ENCODE data around the gene TNIK. TPM values are rescaled to one million over a fixed set of nuclear protein-coding genes. Genes with fewer than 3 reads are reported as not detected.
A peak's percentile ranks its signal among the peaks of the same experiment; 100 is the strongest.

Gene TNIK
- polyA plus RNA-seq, 1 of the 3 experiments (the other 2 are of a cell fraction) = 19.4 TPM

DNA sequence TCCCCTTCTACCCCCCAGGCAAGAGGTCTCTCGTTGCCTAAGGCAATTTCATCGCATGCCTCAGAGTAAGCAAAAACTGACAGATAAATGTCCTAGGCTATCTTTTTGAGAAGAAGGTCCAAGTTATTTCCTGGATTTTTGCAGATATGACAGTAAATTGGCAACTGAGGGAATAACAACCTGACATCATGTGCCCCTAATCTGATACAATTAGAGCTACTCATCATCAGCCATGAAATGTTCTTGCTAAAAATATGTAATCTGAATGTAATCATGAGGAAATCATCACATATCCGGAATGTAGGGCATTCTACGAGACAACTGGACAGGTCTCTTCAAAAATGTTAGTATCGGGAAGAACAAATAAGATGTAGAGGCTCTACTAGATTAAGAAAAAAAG lies 44.1 kb downstream of the TNIK start (continued):
- TF ChIP-seq, protein P1, sequence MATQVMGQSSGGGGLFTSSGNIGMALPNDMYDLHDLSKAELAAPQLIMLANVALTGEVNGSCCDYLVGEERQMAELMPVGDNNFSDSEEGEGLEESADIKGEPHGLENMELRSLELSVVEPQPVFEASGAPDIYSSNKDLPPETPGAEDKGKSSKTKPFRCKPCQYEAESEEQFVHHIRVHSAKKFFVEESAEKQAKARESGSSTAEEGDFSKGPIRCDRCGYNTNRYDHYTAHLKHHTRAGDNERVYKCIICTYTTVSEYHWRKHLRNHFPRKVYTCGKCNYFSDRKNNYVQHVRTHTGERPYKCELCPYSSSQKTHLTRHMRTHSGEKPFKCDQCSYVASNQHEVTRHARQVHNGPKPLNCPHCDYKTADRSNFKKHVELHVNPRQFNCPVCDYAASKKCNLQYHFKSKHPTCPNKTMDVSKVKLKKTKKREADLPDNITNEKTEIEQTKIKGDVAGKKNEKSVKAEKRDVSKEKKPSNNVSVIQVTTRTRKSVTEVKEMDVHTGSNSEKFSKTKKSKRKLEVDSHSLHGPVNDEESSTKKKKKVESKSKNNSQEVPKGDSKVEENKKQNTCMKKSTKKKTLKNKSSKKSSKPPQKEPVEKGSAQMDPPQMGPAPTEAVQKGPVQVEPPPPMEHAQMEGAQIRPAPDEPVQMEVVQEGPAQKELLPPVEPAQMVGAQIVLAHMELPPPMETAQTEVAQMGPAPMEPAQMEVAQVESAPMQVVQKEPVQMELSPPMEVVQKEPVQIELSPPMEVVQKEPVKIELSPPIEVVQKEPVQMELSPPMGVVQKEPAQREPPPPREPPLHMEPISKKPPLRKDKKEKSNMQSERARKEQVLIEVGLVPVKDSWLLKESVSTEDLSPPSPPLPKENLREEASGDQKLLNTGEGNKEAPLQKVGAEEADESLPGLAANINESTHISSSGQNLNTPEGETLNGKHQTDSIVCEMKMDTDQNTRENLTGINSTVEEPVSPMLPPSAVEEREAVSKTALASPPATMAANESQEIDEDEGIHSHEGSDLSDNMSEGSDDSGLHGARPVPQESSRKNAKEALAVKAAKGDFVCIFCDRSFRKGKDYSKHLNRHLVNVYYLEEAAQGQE (IDR thresholded peaks at IDR 0.05; ENCODE audit: low read depth, low read length) = no peak
- TF ChIP-seq, protein P2, sequence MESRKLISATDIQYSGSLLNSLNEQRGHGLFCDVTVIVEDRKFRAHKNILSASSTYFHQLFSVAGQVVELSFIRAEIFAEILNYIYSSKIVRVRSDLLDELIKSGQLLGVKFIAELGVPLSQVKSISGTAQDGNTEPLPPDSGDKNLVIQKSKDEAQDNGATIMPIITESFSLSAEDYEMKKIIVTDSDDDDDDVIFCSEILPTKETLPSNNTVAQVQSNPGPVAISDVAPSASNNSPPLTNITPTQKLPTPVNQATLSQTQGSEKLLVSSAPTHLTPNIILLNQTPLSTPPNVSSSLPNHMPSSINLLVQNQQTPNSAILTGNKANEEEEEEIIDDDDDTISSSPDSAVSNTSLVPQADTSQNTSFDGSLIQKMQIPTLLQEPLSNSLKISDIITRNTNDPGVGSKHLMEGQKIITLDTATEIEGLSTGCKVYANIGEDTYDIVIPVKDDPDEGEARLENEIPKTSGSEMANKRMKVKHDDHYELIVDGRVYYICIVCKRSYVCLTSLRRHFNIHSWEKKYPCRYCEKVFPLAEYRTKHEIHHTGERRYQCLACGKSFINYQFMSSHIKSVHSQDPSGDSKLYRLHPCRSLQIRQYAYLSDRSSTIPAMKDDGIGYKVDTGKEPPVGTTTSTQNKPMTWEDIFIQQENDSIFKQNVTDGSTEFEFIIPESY (IDR thresholded peaks at IDR 0.05; ENCODE audit: borderline replicate concordance, low read depth) = no peak

DNA sequence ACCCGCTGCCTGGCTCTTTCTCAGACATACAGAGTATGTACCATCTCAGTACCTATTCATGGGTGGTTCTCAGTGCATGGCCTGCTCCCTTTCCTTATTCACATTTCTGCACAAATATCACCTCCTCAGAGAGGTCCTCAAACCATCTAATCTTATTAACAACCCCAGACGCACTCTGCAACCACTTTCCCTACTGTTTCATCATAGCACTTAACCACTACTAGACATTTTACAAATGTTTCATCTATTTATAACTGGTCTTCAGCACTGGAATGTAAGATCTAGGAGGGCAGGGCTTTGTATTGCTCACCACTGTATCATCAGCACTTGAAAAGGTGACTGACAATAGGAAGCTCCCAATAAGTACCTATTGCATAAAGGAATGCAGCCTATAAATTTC lies 45.1 kb downstream of the TNIK start:
- Histone ChIP-seq H3K4me1 (ENCODE audit: control insufficient read depth in 1 of 2, insufficient read depth in 2 of 2, low read depth in 1 of 2, low read length in 1 of 2) (peaks cover 0 to 11% of the 10 kb centered on the region in 2 experiments; a peak in 3 of 4 replicates), H4K20me1 (ENCODE audit: insufficient read depth) (no peaks in the 10 kb centered on the region), H3K9ac (no peak overlapping the region), H3K4me3 (ENCODE audit: low read depth in 2 of 2, low read length in 1 of 2) (no peak overlapping the region), H3K9me3 (no peaks in the 10 kb centered on the region), H3K9me2 (no peaks in the 10 kb centered on the region), H3K4me2 (no peak overlapping the region), H3F3A (replicated peaks; ENCODE audit: insufficient read depth) (peaks cover 28% of the 10 kb centered on the region), H3K27me3 (ENCODE audit: insufficient read depth) (no peaks in the 10 kb centered on the region), H2AFZ (ENCODE audit: low read depth) (no peak overlapping the region), H3K36me3 (replicated peaks in 1 of 2; ENCODE audit: control insufficient read depth in 1 of 2, insufficient read depth in 2 of 2, low read length in 1 of 2) (peaks cover 0 to 5% of the 10 kb centered on the region in 2 experiments), H3K79me2 (ENCODE audit: insufficient read depth) (peaks cover 71% of the 10 kb centered on the region), H3K27ac (ENCODE audit: low read depth in 2 of 2, low read length in 1 of 2) (peak overlapping the region in 1 of 2 experiments; percentile 84; a peak in 2 of 4 replicates)
- 85% methylated on average over 2 of the region's 2 CpGs for WGBS (ENCODE audit: low lambda C conversion rate)
- CTCF ChIA-PET = no interaction called here
- POLR2A ChIA-PET = no interaction called here
- no peak for DNase-seq
- TF ChIP-seq POLR2AphosphoS5 (IDR thresholded peaks at IDR 0.05; ENCODE audit: low read depth, low read length) (no peak), SMC3 (IDR thresholded peaks at IDR 0.05; ENCODE audit: low read depth, low read length) (no peak), GABPA (IDR thresholded peaks at IDR 0.05; ENCODE audit: low read depth) (no peak)
- TF ChIP-seq, protein P3, sequence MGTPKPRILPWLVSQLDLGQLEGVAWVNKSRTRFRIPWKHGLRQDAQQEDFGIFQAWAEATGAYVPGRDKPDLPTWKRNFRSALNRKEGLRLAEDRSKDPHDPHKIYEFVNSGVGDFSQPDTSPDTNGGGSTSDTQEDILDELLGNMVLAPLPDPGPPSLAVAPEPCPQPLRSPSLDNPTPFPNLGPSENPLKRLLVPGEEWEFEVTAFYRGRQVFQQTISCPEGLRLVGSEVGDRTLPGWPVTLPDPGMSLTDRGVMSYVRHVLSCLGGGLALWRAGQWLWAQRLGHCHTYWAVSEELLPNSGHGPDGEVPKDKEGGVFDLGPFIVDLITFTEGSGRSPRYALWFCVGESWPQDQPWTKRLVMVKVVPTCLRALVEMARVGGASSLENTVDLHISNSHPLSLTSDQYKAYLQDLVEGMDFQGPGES (IDR thresholded peaks at IDR 0.05; ENCODE audit: low read depth, low read length) = no peak

DNA sequence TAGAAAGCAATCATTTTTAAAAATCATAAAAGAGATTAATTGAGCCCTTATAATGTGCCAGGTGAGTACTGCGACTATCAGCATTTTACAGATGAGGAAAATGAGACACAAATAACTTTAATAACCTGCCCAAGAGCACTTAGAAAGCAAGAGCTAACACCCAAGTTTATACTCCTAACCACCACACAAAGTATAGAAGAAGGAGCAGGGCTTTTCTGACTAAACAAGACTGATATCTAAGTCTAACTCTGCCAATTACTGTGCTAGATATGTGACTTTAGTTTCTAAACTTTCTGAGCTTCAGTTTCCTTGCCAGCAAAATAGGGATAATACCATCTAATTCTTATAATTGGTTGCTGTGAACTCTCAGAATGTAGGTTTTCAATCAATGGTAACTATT lies 47.7 kb downstream of the TNIK start:
- ChIA-PET CTCF (interaction anchor here (0.7 kb wide), 1 partner anchor 451 kb away, joined by 3 read pairs; no protein-coding TSS in a partner anchor), POLR2A (no interaction called here)
- no peaks in the 10 kb centered on the region for H3K9me2 ChIP-seq
- H3K4me2 ChIP-seq = no peak overlapping the region
- H3K4me3 ChIP-seq (ENCODE audit: low read depth in 2 of 2, low read length in 1 of 2) = no peak overlapping the region
- peaks cover 71% of the 10 kb centered on the region for H3K79me2 ChIP-seq (ENCODE audit: insufficient read depth)
- TF ChIP-seq TCF12 (IDR thresholded peaks at IDR 0.05) (no peak), FOXM1 (IDR thresholded peaks at IDR 0.05; ENCODE audit: low read depth) (no peak), RFX5 (IDR thresholded peaks at IDR 0.05; ENCODE audit: low read length) (no peak), CHD2 (IDR thresholded peaks at IDR 0.05; ENCODE audit: low read length, partially characterized antibody) (no peak), POLR2AphosphoS5 (IDR thresholded peaks at IDR 0.05; ENCODE audit: low read depth, low read length) (no peak), EP300 (IDR thresholded peaks at IDR 0.05; ENCODE audit: borderline replicate concordance in 1 of 2, low read depth in 1 of 2, low read length in 1 of 2) (no peak), RCOR1 (IDR thresholded peaks at IDR 0.05; ENCODE audit: low read length) (no peak)
- TF ChIP-seq, protein P4, sequence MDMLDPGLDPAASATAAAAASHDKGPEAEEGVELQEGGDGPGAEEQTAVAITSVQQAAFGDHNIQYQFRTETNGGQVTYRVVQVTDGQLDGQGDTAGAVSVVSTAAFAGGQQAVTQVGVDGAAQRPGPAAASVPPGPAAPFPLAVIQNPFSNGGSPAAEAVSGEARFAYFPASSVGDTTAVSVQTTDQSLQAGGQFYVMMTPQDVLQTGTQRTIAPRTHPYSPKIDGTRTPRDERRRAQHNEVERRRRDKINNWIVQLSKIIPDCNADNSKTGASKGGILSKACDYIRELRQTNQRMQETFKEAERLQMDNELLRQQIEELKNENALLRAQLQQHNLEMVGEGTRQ (IDR thresholded peaks at IDR 0.05; ENCODE audit: borderline replicate concordance, low read depth, low read length) = no peak
- peaks cover 25% of the 10 kb centered on the region for H3F3A ChIP-seq (replicated peaks; ENCODE audit: insufficient read depth)
- 100% methylated on average over 1 of the region's 1 CpG for WGBS (ENCODE audit: low lambda C conversion rate)
- peaks cover 0 to 11% of the 10 kb centered on the region in 2 experiments; a peak in 3 of 4 replicates for H3K4me1 ChIP-seq (ENCODE audit: control insufficient read depth in 1 of 2, insufficient read depth in 2 of 2, low read depth in 1 of 2, low read length in 1 of 2)
- no peaks in the 10 kb centered on the region for H3K27me3 ChIP-seq (ENCODE audit: insufficient read depth)
- no peaks in the 10 kb centered on the region for H3K36me3 ChIP-seq (replicated peaks in 1 of 2; ENCODE audit: control insufficient read depth in 1 of 2, insufficient read depth in 2 of 2, low read length in 1 of 2)
- H2AFZ ChIP-seq (ENCODE audit: low read depth) = no peak overlapping the region
- no peak for DNase-seq
- no peaks in the 10 kb centered on the region for H3K9me3 ChIP-seq
- H3K27ac ChIP-seq (ENCODE audit: low read depth in 2 of 2, low read length in 1 of 2) = no peak overlapping the region
- H3K9ac ChIP-seq = no peak overlapping the region
- H4K20me1 ChIP-seq (ENCODE audit: insufficient read depth) = no peaks in the 10 kb centered on the region
